Activated CD4-positive, alpha-beta T cell treated with anti-CD3 and anti-CD28 coated beads, Interleukin-2, amount 50 U/mL, for 1 hour (primary cell): Measurements from ENCODE around the gene TBC1D19.
"Not testable (repeated sequence)": the region's sequence is repeated elsewhere in the genome, so short reads cannot be mapped to it uniquely, and the experiment has no call there.

Experiments
- DNase-seq: peaks from one replicate; pipeline ENCODE4 v3.0.0-alpha.2; 2020

Gene TBC1D19, protein sequence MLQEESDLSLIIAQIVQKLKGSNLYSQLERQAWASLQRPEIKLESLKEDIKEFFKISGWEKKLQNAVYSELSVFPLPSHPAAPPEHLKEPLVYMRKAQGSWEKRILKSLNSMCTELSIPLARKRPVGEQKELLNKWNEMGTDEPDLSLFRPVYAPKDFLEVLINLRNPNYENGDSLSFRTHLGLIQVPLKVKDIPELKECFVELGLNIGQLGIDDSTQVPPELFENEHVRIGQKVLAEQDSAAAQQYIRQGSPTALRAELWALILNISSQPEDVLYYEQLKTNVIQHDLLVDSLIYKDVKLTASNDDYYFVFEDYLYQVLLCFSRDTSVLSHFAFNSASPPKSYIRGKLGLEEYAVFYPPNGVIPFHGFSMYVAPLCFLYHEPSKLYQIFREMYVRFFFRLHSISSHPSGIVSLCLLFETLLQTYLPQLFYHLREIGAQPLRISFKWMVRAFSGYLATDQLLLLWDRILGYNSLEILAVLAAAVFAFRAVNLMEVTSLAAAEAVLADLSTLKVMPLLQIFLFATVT

DNA sequence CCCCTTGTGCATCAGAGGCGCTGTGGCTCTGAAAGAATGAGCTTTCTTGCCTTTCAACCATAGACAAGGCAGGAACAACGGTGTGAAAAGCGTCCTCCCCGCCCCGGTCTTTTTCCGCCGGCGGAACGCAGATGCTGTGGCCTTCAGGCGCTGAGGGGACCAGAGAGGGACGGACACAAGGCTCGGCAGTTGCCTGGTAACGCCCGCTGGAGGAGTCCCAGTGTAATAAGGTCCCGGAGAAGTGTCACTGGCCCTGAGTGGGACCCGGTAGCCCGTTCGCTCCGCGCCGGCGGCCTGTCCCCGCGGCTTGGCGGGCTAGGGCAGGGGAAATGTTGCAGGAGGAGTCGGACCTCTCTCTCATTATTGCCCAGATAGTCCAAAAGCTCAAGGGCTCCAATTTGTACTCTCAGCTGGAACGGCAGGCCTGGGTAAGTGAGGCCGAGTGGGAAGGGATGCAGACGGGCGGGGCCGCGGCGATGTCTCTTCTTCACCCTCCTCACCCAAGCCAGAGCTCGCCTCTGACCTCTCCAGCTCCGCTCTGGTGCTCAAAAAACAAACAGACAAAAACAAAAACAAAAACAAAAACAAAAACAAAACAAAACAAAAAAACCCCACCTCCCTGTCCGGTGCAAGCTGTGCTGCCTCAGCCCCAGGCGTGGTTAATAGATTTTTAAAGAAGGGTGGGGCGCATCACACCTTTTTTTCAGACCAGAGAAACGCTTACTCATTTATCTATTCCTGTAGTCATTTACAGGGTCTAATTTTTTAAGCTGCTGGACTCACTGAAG is at the start of gene TBC1D19:
Gene TBC1D19, plus strand, starts transcription at position 220 of the 788 bp plus-strand sequence. Its CDS starts 110 bp downstream, at position 330.
- peak; percentile 86 for DNase-seq

DNA sequence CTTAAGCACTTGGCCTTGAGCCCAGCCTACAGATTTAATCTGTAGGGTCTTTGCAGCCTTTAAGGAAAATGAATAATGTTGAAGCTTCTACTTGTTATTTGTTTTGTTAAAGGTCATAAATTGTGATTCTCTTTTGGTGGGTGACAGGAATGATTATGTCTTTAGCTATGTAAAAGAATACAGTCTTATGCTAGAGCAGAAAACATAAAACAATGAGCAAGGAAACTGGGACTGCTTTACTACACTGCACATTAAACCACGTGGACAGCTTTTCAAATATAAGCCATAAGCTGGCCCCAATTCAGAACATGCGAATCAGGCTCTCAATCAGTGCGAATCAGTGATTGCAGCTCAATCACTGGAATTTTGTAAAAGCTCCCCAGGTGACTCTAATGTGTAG is 40.9 kb upstream of the TBC1D19 start:
- no peak for DNase-seq

DNA sequence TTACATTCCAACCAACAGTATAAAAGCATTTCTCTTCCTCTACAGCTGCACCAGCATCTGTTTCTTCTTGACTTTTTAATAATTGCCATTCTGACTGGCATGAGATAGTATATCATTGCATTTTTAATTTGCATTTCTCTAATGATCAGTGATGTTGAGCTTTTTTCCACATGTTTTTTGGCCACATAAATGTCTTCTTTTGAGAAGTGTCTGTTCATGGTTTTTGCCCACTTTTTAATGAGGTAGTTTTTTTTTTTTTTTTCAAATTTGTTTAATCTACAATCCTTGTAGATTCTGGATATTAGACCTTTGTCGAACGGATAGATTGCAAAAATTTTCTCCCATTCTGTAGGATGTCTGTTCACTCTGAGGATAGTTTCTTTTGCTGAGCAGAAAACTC is 39.5 kb upstream of the TBC1D19 start:
- no peak for DNase-seq

DNA sequence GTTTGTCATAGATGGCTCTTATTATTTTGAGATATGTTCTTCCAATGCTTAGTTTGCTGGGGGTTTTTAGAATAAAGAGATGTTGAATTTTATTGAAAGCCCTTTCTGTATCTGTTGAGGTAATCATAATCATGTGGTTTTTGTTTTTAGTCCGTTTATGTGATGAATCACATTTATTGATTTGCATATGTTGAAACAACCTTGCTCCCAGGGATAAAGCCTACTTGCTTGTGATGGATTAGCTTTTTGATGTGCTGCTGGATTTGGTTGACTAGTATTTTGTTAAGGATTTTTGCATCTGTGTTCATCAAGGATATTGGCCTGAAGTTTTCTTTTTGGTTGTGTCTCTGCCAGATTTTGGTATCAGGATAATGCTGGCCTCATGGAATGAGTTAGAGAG is 35.5 kb upstream of the TBC1D19 start:
- DNase-seq, result not testable (repeated sequence)

DNA sequence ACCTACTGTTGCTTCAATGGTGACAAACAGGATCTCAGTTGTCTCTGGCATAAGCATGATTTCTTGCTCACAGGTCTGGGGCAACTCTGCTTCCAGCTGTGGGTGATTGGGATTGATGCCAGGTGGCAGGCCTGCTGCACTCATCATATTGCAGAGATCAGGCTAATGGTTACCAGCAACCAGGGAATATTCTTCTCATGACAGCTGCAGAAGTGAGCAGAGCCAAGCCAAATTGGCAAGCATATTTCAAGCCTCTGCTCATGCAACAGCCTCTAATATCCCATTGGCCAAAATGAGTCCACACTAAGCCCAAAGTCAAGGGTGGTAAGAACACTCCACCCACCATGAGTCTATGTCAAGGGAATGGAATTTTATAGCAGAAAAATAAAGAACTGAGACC is 26.7 kb upstream of the TBC1D19 start:
- no peak for DNase-seq

DNA sequence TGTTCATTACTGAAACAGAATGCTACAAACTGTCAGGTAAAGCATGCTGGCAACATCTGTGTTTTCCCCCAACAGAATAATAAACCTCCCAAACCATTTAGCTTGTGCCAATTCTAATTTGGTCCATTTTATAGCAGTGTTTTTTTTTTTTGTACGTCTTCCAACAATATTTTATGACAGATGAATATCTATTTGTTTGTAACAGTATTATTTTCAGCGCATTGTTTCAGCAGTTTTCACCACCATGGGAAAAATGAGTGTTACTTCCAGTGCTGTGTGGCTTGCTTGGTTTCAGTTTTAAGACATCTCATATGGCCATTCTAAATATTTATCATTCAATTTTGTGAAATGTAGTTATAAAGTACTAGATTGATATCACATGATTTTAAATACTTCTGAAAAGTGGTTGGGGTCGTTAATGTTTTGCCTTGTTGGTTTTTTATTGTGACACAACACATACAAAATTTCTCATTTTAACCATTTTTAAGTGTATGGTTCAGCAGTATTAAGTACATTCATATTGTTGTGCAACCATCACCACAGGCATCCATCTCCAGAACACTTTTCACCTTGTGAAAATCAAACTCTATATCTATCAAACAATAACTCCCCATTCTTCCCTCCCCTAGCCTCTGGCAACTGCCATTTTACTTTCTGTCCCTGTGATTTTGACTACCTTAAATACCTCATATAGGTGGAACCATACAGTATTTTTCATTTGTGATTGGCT is 25.6 kb upstream of the TBC1D19 start:
- DNase-seq, result no peak

DNA sequence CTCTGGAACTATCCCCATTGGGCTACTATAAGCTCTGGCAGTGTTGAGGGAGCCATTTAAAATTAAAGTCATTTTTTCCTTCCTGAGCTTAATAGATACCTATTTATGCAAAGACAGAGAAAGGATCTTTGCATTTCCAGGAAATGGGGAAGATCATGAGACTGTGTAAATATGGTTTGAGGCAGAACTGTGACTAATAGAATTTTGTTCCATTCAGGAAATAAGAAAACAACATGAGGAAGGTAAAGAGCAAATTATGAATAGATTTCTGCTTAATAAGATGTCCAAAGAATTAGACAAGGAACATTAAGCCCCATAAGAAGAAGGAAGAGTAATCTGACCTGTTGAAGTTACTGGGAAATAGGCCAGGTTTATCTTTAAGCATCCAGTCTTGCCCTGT is 17.8 kb upstream of the TBC1D19 start:
- DNase-seq, result no peak

DNA sequence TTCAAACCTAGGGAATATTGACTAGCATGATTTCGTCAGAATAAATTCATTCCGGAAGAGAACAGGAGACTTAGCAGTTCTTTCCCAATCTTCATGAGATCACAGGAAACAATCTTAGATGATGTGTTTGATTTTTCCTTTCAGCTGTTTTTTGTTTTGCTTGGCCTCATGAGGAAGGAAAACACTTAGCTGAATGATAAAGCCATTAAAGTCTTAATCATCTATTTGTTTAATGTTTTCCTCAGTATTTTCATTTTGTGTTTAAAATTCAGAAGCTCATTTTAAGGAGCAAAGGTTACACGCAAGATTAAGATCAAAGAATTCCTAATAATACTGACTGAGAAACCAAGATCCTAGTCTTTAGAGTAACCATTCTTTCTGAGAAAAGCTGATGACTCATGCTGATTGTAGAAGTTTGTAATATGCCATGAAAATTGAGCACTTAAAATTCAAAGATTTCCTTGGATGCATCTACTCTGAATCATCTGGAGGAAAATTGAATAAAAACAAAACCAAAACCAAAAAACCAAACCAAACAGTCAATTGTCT is 15.4 kb upstream of the TBC1D19 start:
- no peak for DNase-seq

DNA sequence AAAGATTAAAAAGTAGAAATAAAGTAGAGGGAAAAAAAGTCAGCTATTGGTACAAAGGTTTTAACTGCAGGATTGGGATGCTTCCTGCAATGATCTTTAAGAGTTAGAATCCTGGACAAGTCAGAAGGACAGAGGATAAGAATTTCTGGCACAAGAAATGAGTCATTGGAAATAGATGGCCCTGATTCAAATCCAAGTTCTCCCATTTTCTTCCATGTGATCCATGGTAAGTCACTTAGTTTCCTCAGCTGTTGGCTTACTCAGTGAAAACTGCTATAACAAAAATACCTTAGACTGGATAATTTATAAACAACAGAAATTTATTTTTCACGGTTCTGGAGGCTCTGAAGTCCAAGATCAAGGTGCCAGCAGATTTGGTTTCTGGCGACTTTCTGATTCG is 13.3 kb upstream of the TBC1D19 start:
- no peak for DNase-seq

DNA sequence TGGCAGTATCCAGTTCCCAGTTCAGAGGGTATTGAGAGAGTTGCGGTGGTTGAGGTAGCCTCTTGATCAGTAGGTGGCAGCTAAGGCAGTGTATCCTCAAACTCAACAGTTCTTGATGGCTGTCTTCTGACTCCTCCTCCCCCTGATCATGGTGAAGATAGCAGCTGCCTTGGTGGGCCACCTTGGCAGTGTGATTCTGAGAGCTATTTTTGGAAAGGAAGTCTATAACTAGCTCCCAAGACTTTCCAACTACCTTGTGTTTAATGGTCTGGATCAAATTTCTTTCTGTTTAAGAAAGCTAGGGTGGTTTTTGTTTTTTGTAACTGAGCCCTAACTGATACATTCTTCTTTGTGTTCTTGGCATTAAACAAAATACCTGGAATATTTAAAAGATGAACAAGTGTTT is 10.5 kb upstream of the TBC1D19 start:
- DNase-seq, result no peak

DNA sequence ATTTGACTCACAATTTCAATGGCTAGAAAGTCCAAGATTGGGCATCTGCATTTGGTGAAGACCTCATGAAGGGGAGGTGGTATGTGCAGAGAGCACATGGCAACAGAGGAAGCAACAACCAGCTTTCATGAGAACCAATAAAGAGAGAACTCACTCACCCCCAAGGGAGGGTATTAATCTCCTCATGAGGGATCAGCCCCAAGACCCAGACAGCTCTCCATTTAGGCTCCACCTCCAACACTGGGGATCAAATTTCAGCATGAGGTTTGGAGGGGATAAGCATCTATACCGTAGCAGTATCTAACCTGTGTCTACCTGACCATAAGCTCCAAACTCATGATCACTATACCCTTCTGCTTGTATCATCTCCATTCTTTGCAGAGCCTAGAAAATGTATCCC is 9.3 kb upstream of the TBC1D19 start:
- no peak for DNase-seq

DNA sequence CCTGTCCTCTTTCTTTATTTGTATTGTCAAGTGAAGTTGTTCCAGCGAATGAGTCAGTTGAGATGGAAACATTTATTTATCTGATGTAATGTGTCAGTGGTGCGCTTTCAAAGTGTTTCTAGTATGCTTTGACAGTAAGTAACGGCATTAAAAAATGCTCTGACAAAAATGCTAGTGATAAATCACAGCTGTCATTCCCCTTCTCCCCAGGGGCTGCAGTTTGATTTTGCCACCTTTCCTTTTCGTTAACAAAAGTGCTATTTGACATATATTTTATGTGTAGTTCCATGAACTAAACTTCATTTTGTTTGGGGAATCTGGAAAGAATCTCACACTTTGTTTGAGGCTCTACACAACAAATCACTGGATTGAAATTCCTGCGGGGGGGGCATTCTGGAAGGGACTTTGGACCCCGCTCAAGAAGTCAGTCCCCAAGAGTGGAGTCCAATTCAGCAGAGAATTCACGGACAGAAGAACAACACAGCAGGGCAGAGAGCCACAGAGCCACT is 7.6 kb upstream of the TBC1D19 start:
- no peak for DNase-seq

DNA sequence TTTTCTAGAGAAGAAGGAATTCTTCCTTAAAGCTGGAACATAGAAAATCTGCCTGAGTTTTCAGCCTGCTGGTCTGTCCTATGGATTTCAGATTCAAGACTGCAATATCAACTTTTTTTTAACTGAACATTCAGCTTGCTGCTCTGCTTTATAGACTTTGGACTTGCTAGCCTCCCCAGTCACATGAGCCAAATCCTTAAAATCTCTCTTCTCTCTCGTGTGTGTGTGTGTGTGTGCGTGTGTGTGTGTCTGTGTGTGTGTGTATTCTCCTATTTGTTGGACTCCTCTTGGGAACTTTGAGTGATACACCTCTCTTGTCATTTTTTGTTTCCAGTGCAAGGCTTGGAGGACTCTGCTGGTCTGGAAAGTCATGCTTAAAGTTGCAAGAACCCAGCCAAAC is 6.8 kb upstream of the TBC1D19 start:
- DNase-seq, result no peak

DNA sequence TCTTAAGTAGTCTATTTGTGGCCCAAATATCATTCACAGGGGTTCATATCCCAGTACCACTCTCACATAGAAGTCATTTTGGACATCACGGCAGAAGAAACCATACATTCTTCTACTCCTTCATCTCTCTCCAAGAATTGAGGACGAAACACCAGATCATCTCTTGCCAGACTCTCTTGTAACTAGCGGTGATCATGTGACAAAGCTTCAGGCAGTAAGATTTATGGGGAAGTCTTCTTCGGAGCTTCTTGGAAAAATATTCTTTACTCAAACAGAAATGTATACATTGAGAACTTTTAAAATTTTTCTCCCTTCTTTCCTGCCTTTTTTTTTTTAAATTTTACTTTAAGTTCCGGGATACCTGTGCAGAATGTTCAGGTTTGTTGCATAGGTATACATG is 4.7 kb upstream of the TBC1D19 start:
- no peak for DNase-seq

DNA sequence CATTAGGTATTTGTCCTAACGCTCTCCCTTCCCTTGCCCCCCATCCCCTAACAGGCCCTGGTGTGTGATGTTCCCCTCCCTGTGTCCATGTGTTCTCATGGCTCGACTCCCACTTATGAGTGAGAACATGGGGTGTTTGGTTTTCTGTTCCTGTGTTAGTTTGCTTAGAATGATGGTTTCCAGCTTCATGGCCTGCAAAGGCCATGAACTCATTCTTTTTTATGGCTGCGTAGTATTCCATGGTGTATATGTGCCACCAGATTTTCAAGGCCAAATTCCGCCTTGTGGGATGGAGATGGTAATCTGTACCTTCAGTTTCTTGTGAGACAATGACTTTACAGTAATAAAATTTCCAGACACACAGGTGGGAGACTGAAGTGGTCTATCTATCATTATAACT is 2.5 kb upstream of the TBC1D19 start:
- DNase-seq, result not testable (repeated sequence)

DNA sequence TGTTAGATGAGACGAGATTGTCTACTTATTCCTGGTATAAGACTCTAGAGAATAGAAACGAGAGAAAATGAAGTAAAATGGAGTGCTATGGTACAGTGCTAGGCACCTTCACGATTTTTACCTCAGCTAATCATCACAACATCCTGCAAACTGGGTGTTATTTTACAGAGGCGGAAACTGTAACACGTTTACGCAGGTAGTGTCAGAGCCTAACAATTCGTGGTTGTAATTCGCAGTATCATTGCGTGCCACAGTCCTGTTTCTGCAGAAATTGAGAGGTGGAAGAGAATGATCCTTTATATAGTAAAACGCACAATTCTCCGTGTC is 383 bp upstream of the TBC1D19 start:
- no peak for DNase-seq

DNA sequence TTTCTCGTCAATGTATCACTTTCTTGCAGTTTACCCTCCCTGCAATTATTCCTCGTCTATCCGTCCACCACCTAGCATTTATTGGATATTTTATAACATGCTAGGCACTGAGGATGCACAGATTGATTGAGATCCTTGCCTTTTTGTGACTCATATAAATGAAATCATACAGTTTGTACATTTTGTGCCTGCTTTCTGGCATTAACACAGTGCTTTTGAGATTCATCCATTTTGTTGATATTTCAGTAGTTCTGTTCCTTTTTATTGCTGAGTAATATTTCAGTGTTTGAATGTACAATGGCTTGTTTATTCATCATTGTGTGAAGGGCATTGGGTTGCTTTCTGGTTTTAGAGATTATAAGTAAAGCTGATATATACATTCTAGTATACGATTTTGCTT is 841 bp downstream of the TBC1D19 start:
- no peak for DNase-seq

DNA sequence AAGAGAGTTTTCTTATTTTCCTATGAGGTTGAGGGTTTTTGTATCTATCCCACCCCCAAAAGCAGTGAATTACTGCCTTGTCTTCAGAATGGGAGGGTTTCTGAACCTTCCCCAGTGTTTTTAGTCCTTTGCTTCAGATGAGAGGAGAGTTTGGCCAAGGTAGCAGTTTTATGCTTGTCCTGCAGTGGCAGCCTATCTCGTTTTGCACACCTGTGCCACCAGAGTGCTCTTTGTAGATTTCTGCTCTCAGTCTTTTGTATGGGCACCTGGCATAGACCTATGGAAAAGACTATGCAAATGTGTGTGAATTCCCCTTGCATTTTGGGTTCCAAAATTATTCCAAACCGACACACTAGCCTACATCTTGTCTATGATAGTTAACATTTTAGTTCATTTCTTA is 5.8 kb downstream of the TBC1D19 start:
- no peak for DNase-seq

DNA sequence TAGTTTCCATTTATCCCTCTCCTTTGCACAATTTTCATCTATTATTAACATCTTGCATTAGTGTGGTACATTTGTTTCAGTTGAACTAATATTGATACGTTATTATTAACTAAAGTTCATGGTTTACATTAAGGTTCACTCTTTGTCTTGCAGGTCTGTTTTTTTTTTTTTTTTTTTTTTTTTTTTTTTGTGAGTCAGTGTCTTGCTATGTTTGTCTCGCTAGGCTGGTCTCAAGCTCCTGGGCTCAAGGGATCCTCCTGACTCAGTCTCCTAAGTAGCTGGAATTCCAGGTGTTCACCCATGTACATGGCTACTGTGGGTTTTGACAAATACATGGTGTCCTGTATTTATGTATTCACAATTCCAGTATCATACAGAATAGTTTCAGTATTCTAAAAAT is 6.8 kb downstream of the TBC1D19 start:
- no peak for DNase-seq

DNA sequence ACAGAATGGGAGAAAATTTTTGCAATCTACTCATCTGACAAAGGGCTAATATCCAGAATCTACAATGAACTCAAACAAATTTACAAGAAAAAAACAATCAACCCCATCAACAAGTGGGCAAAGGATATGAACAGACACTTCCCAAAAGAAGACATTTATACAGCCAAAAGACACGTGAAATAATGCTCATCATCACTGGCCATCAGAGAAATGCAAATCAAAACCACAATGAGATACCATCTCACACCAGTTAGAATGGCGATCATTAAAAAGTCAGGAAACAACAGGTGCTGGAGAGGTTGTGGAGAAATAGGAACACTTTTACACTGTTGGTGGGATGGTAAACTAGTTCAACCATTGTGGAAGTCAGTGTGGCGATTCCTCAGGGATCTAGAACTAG is 9.7 kb downstream of the TBC1D19 start:
- not testable (repeated sequence) for DNase-seq

DNA sequence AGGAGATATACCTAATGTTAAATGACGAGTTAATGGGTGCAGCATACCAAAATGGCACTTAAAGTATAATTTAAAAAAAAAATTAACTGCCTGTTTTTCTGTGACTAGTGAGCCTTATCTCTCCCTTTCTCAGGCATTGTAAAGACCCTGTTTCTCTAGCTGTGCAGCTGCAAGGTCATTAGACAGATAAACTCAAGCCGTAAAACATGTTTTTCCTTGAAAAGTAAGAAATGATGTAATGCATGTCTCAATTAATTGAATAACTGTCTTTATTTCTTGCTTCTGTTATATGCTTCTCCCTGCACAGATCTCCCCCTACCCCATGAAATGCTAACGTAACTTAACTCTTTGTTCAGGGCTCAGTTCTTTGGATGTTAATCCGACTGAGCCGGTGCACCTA is 10.5 kb downstream of the TBC1D19 start:
- no peak for DNase-seq

DNA sequence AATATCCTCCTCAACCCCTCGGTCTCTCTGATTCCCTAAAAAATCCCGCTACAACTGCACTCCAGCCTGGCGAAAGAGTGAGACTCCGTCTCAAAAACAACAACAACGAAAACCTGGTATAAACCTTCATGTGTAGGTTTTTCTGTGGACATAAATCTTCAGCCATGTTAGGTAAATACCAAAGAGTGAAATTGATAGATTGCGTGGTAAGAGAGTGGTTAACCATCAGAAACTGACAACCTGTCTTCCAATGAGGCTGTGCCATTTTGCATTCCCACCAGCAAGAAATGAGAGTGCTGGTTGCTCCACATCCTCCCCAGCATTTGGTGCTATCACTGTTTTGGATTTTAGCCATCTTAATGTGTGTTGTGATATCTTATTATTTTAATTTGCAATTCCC is 10.9 kb downstream of the TBC1D19 start:
- DNase-seq, result no peak

DNA sequence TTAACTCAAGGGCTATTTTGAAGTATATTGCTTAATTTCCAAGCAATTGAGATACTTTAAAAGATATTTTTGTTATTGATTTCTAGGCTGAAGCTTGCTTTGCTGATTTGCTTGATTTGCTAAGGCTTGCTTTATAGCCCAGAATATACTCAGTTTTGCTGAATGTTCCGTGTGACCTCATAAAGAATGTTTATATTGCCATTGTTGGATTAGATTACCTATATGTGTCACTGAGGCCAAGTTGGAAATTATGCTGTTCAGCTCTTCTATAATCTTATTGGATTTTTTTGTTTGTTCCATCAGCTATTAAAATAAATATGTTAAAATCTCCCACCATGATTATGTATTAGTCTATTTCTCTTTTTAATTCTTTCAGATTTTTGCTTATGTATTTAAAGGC is 13.0 kb downstream of the TBC1D19 start:
- DNase-seq, result no peak
